HL-60 (cell line): ENCODE measurements around the gene GAS2.

Experiments
- DNase-seq, 2 experiments: peaks; one replicate each; pipeline ENCODE4 v3.0.0-alpha.2; 2010 to 2020; ENCODE audit warnings: low read depth in 1 of 2, low spot score in 1 of 2
- H3K27ac ChIP-seq: fragments of 250-450 bp; sonication (Bioruptor Pico); replicated peaks from 2 replicates; pipeline ENCODE4 v1.5.1; 2020; ENCODE audit warnings: mild to moderate bottlenecking, moderate library complexity
- H3K27me3 ChIP-seq: fragments of 250-450 bp; sonication (Bioruptor Pico); 2 replicates; pipeline ENCODE4 v1.5.1; 2021; ENCODE audit warnings: mild to moderate bottlenecking, moderate library complexity; ENCODE audit not compliant: insufficient read depth, poor library complexity, severe bottlenecking
- H3K4me3 ChIP-seq: replicated peaks from 2 replicates; pipeline ENCODE4 v1.5.1; 2011; ENCODE audit warnings: mild to moderate bottlenecking, control low read depth, low read length; ENCODE audit not compliant: insufficient read depth
- CTCF ChIP-seq: IDR thresholded peaks from one replicate; pipeline ENCODE4 v1.5.1; 2011; ENCODE audit warnings: low read length, control low read depth, inconsistent platforms; ENCODE audit not compliant: insufficient read depth
- GABPA ChIP-seq: IDR thresholded peaks from 2 replicates; pipeline ENCODE4 v1.6.1; 2012; ENCODE audit warnings: low read depth
- POLR2AphosphoS5 ChIP-seq: IDR thresholded peaks from 2 replicates; pipeline ENCODE4 v1.6.1; 2012; ENCODE audit warnings: low read depth
- REST ChIP-seq: IDR thresholded peaks from 2 replicates; pipeline ENCODE4 v1.6.1; 2012; ENCODE audit warnings: low read depth; ENCODE audit not compliant: insufficient replicate concordance
- SPI1 ChIP-seq: IDR thresholded peaks from 2 replicates; pipeline ENCODE4 v1.6.1; 2012; ENCODE audit warnings: low read depth, mild to moderate bottlenecking, borderline replicate concordance

Gene GAS2

GRCh38 chr11:22625448-22626287 lies 40.7 kb upstream of the GAS2 start, which contains the start of gene FANCF:
TSS of gene FANCF (minus strand) at chr11:22625823. CDS start at chr11:22625810, 13 bp downstream.
- peak; percentile 72 for TF ChIP-seq POLR2AphosphoS5
- peak; percentile 16 for TF ChIP-seq GABPA
- no peak for TF ChIP-seq CTCF
- peak; percentile 64; the same call in 1 of the 2 replicates for TF ChIP-seq SPI1
- no peaks in the 10 kb centered on the region for H3K27me3 ChIP-seq
- peak within 1 kb of the TSS; percentile 85 for H3K4me3 ChIP-seq
- peak within 1 kb of the TSS; percentile 91 for H3K27ac ChIP-seq
- DNase-seq = peak; percentile 96 to 97

GRCh38 chr11:22626573-22627239 lies 39.7 kb upstream of the GAS2 start:
- no peak overlapping the region for H3K4me3 ChIP-seq
- H3K27ac ChIP-seq = no peak overlapping the region; the same call in 1 of the 2 replicates
- TF ChIP-seq REST (no peak), POLR2AphosphoS5 (no peak), GABPA (no peak), SPI1 (no peak; the same call in 1 of the 2 replicates), CTCF (no peak)
- no peak for DNase-seq
- H3K27me3 ChIP-seq = no peaks in the 10 kb centered on the region

- no peaks in the 10 kb centered on the region for H3K27me3 ChIP-seq
- TF ChIP-seq GABPA (no peak), SPI1 (no peak), POLR2AphosphoS5 (no peak), CTCF (no peak), REST (no peak)
Measured at GRCh38 chr11:22627421-22627820, 39.0 kb upstream of the GAS2 start.

More at GRCh38 chr11:22627421-22627820, 39.0 kb upstream of the GAS2 start:
- no peak overlapping the region for H3K27ac ChIP-seq
- DNase-seq = no peak
- no peak overlapping the region for H3K4me3 ChIP-seq
